Measurements from ENCODE around the gene GAL3ST1.

Gene GAL3ST1

DNA sequence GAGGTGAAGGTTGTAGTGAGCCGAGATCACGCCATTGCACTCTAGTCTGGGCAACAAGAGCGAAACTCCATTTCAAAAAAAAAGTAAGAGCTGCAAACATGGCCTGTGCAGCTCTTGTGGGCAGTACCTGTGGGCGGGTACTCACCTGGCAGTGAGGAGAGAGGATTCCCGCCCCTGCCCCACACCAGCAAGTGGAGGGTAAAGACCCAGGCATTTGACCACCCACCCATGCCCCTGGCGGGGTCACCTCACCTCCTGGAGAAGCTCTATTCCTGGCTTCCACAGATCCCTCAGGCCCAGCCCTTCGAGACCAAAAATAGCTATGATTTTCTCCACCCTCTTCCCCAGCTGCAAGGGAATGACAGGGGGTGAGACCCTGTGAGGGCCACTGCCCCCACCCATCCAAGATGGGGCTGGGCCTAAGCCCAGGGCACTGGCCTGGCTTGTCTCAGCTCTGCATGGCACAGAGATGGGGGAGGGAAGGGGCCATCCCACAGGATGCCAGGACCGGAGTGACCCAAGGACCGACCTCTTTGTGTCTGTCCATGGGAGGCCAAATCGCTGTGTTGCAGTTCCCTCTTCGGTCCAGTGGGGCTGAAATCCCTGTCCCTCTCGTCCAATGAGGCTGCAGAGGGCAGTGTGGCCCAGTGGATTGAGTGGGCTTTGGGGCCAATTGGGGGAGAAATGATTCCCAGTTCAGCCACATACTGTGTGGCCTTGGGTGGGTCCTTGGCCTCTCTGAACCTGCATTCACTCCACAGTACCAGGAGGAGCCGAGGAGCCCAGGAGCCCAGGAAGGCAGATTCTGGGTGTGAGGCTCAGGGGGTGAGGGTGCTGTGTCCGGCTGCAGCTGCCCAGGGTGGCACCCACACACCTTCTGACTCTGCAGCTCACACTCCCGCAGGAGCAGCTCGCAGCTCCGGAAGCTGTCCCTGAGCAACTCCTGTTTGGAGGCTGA is 42.5 kb downstream of the GAL3ST1 start:
- no peak for DNase-seq

DNA sequence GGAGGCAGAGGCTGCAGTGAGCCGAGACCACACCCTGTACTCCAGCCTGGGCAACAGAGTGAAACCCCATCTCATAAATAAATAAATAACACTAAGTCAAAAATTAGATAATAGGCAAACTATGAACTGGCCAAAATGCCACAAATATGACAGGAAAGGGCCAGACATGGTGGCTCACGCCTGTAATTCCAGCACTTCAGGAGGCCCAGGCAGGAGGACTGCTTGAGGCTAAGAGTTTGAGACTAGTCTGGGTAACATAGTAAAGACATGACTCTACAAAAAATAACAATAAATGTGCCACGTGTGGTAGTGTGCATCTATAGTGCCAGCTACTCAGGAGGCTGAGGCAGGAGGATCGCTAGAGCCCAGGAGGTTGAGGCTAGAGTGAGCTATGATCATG is 47.8 kb downstream of the GAL3ST1 start:
- no peak for DNase-seq

DNA sequence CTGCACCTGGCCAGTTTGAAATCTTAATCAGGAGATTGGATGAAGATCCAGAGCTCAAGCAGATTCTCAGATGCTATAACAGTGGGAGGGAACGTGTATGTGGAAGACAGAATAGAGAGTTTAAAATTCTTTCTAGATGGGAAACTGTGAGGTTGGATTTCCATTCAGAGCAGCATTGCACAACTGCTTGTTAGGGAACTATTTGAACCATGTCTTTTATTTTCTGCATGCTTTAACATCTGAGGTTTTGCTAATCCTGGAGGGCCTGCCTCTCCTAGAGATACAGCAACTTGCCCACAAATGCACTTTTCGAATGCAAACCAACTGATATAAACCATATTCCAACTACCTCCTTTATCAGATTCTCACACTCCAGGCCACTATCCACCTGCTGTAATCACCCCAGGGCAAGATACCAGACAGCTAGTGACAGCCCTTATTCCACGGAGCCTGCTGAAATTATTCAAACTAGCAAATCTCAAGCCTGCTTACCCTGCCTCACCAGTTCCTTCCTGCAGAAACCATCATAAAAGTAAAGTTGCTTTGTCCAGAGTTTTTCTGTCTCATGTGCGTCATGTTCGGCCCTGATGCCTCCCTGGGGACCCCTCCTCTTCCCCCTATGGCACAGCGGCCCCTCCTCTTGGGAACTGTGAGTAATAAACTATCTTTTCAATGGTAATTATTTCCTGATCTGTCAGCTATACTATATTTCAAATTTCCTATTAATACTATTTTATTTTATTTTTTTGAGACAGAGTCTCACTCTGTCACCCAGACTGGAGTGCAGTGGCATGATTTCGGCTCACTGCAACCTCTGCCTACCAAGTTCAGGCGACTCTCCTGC is 50.6 kb downstream of the GAL3ST1 start:
- DNase-seq = no peak

DNA sequence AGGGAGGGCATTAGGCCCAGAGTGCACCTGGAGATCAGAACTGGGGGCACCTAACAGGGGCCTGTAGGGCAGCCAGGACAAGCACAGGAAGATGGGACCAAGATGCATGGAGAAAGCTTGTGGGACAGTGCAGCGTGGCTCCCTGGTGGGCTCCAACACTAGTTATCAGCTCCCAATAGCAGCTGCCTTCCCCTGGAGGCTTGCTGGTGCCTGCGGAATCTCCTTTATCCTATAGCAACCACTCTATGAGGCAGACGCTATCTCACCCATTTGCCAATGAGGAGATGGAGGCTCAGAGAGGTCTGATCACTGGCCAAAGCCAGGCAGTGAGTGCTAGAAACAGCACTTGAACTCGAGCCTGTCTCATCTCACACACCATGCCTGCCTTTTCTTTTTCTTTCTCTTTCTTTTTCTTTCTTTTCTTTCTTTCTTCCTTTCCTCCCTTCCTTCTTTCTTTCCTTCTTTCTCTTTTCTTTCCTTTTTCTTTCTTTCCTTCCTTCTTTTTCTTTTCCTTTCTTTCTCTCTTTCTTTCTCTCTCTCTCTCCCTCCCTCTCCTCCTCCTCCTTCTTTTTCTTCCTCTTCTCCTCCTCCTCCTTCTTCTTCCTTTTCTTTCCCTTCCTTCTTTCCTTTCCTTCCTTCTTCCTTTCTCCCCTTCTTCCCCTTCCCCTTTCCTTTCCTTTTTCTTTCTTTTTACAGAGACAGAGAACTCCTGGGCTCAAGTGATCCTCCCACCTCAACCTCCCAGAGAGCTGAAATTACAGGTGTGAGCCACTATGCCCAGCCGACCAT is 52.9 kb downstream of the GAL3ST1 start:
- no peak for DNase-seq

DNA sequence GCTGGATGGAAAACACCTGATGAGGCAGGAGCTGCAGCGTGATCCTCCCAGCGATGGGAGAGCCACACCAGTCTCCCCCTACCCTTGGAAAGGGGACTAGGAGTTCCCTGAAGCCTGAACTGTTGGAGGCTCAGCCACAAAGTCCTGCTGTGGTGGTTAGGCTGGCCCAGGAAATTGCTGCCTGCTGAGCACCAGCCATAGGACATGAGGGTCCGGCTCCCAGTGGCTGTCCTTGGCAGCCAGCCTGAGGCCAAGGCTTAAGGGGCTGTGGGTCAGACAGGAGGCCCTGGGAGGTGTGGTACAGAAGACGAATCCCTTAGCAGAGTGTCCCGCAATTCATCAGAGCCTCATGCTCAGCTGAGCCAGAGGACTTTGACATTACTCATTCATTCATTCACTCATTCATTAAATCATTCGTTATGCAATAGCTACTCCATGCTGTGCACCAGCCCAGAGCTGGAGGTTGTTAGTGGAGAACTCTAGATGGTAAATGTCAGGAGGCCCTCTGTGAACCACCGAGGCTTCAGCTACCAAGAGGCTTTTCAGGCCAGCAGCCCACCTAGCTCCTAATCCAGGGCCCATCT is 54.5 kb downstream of the GAL3ST1 start:
- no peak for DNase-seq

DNA sequence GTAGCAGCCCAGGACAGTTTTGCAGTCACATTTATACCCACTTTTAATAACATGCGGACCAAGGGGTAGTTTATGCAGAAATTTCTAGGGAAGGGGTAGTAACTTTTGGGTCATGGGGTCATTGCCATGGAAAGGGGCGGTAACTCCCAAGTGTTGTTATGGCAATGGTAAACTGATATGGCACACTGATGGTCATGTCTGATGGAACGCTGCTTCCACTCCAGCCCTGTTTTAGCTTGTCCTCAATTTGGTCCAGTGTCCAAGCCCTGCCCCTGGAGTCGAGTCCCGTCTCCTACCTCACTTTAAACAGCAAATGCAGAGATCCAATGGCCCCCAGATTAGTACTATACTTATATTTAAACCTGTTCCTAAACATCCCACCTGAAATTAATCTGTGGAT is 57.7 kb downstream of the GAL3ST1 start:
- DNase-seq = no peak

DNA sequence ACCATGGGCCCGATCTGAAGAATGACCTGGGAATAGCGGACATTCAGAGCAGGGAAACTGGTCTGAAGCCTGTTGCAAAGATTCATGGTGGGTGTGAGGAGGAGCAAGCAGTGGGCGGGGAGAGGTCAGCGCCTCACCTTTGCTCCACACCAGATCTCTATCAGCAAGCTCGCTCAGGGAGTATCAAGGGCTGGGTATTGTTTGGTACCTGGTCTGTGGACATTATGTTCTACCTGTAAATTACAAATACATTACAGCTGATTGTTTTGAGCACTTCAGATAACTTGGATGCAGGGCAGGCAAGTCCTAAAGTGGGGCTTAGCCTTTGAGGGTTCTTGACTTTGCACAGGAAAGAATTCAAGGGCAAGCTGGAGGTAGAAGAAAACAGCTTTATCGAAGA is 58.2 kb downstream of the GAL3ST1 start:
- DNase-seq = no peak

DNA sequence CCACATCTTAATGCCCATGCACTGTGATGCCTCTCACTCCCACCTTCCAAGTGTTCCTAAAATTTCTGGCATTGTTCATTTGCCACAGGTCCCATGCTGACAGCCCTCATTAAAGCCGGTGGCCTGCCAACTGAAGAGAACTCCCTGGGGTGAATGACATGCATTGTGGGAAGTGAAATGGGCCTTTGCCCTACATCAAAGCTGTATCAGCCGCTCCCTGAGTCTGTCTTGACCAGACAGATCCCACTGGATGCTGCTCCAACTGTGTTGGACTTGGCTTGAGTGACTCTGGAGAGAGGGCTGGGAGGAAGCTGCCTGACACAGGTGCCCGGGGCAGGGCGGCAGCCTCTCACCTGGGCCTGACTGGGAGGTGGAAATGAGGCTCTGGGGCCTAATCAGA is 60.2 kb downstream of the GAL3ST1 start:
- no peak for DNase-seq

DNA sequence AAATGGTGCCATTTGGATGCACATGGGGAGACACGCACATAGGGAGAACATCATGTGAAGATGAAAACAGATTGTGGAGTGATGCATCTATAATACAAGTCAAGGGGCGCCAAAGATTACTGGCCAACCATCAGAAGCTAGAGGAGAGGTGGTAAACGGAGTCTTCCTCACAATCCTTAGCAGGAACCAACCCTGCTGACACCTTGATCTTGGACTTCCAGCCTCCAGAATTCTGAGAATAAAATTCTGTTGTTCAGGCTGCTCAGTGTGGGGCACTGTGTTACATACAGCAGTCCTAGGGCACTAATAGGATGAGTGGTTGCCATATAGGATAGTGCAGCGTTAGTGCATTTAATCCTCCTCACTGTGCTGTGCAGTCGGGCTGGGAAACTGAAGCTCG is 61.0 kb downstream of the GAL3ST1 start:
- DNase-seq = no peak

DNA sequence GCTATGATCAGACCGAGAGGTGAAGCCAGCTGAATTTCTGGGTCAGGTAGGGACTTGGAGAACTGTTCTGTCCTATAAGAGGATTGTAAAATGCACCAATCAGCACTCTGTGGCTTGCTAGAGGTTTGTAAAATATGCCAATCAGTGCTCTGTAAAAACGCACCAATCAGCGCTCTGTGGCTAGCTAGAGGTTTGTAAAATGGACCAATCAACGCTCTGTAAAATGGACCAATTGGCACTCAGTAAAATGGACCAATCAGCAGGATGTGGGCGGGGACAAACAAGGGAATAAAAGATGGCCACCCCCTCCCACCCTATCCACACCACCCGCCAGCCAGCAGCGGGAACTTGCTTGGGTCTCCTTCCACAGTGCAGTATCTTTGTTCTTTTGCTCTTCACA is 62.6 kb downstream of the GAL3ST1 start:
- no peak for DNase-seq

DNA sequence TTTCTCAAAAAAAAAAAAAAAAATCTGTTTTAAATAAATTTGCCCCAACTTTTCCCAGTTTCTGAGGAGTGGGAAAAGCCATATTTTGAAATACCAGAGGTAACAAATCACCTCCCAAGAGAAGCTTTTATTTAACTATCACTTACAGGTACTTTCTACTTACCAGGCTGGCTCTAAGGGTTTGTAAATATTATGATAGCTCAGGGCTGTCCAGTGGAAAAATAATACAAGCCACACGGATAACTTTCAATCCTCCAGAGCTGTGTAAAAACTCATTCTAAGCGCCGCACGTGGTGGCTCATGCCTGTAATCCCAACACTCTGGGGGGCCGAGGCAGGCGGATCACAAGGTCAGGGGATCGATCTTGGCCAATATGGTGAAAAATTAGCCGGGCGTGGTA is 63.4 kb downstream of the GAL3ST1 start:
- no peak for DNase-seq

DNA sequence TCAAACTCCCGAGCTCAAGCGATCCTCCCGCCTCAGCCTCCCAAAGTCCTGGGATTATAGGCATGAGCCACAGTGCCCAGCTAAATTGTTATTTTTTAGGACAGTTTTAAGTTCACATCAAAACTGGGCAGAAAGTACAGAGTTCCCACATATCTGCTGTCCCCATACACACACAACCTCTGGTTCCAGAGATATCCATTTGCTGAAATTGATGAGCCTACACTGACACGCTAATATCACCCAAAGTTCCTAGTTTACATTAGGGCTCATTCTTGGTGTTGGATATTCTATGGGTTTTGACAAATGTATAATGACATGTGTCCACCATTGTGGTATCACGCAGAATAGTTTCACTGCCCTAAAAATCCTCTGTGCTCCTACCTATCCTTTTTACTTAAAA is 66.2 kb downstream of the GAL3ST1 start:
- DNase-seq = no peak

DNA sequence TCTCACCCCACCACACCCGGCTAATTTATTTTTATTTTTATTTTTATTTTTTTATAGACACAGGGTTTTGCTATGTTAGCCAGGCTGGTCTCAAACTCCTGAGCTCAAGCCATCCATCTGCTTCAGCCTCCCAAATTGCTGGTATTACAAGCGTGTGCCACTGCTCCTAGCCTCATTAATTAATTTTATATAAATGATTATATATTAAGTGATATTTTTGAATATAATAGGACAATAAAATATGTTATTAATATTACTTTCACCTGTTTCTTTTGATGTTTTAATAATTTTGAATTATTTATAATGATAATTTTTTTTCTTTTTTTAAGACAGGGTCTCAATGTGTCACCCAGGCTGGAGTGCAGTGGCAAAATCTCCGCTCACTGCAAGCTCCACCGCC is 66.8 kb downstream of the GAL3ST1 start:
- no peak for DNase-seq

DNA sequence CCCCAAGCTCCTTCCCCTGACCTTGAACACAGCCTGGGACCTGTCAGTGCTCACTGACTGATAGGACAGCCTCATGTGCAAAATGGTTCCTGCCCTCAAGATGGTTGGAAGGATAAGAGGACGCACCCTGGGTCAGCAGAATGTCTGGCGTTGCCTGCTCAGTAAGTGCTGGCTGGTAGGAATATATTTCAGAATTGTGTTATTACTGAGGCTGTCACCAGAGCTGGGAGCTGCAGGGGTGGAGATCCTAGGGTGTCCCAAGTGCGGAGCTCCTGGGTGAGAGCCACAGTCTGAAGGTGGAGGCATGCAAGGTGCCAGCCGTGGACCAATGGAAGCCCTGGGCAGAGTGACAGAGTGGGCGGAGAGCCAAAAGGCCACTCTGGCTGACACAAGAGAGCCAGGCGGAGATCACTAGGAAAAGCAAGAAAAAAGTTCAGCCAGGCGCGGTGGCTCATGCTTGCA is 67.9 kb downstream of the GAL3ST1 start:
- no peak for DNase-seq

All from inflammatory macrophage treated with lipopolysaccharide for 4 hours (primary cell).